Adrenal gland (tissue), 12 donors: Measurements from ENCODE around the gene MCOLN3. TPM values are rescaled to one million over a fixed set of nuclear protein-coding genes. Genes with fewer than 3 reads are reported as not detected.

ENCODE experiments used
- DNase-seq, 7 donors: peaks; one replicate each; pipeline ENCODE4 v3.0.0-alpha.2; 2019 to 2020
- H3K27ac ChIP-seq, 5 donors: fragments of 200-600 bp; sonication (generic) in 4 of 5; 1 replicate in 3 of 5; 2 replicates in 2 of 5; pipeline versions ENCODE4 v1.5.1 to v1.8.0; 2016 to 2020; ENCODE audit warnings: mild to moderate bottlenecking in 1 of 5
- H3K27me3 ChIP-seq: fragments of 200-600 bp; 2 replicates; pipeline ENCODE4 v1.8.0; 2021
- H3K36me3 ChIP-seq, 2 donors: fragments of 200-600 bp; replicated peaks in 1 of 2; 1 replicate in 1 of 2; 2 replicates in 1 of 2; pipeline versions ENCODE4 v1.5.1 to v1.8.0; 2018 to 2022
- H3K4me1 ChIP-seq, 2 donors: fragments of 200-600 bp; replicated peaks in 1 of 2; 1 replicate in 1 of 2; 2 replicates in 1 of 2; pipeline versions ENCODE4 v1.5.1 to v1.8.0; 2018 to 2021
- H3K4me3 ChIP-seq, 4 donors: fragments of 200-600 bp; sonication (generic) in 3 of 4; one replicate each; pipeline ENCODE4 v1.5.1; 2016 to 2018
- H3K9me3 ChIP-seq, 3 donors: fragments of 200-600 bp; sonication (generic) in 1 of 3; replicated peaks in 1 of 3; 1 replicate in 2 of 3; 2 replicates in 1 of 3; pipeline versions ENCODE4 v1.5.1 to v1.8.0; 2016 to 2021
- CTCF ChIP-seq, 6 experiments: fragments of 450-650 bp in 4 of 6; fragments of 200-600 bp in 2 of 6; sonication (generic) in 1 of 6; IDR thresholded peaks; 1 replicate in 5 of 6; 2 replicates in 1 of 6; pipeline versions ENCODE4 v1.5.1 to v1.8.0; 2016 to 2021; ENCODE audit warnings: antibody characterized with exemption in 6 of 6, mild to moderate bottlenecking in 2 of 6, moderate library complexity in 1 of 6
- POLR2A ChIP-seq, 2 donors: fragments of 450-650 bp; IDR thresholded peaks; one replicate each; pipeline ENCODE4 v1.6.1; 2017; ENCODE audit warnings: antibody characterized with exemption in 2 of 2, mild to moderate bottlenecking in 2 of 2, moderate library complexity in 1 of 2
- WGBS, 4 donors: extraction: QIAGEN DNeasy Blood & Tissue Kit in 2 of 4; methylation state at CpG; one replicate each; pipeline versions ENCODE4 v1.1.5 to v1.1.7; 2013 to 2017; 5-methylcytosine and 5-hydroxymethylcytosine counted together
- intact Hi-C, 2 donors: fragments of 100-400 bp; cut with DNase I; formaldehyde crosslinking; loops; one replicate each; pipeline versions ENCODE4 v1.14.1 to v1.15.0; 2022 to 2023
- polyA plus RNA-seq, 3 donors: library from polyadenylated mRNA; stranded (reverse); fragments of 200-250 nt in 2 of 3; fragments of 350-450 nt in 1 of 3; fragmentation: Illumina TruSeq in 1 of 3; extraction: RNeasy Lipid Tissue Mini Kit (QIAGEN cat#74804) in 1 of 3; gene quantifications; one replicate each; pipeline ENCODE4 v1.2.3, GENCODE V29; 2013 to 2014
- total RNA-seq, 9 donors: library from RNA; depleted of rRNA in 4 of 9; stranded (reverse); fragments of >200 nt in 4 of 9; fragments of 120-200 nt in 1 of 9; fragmentation: NEBNext Ultra II Directional in 1 of 9; extraction: Animal tissue kit (Norgen Biotek cat#: 25700) in 1 of 9; gene quantifications; one replicate each; pipeline versions ENCODE4 v1.1.0 to v1.2.4, GENCODE V29; 2013 to 2023
- donor health status: healthy with polysubstance abuse.
- donor health status: Bipolar disorder and iron deficiency.
- donor health status: DM: yes; HTN: yes; CAD: no.
- donor health status: DM: no; HTN: no; CAD: no.
- donor health status: DM: no; HTN: no; CAD: no.
- donor health status: DM: yes; HTN: yes; CAD: no.

MCOLN3 gene
- total and polyA plus RNA-seq, 12 donors, result 0.94 to 183 (median 56.6) TPM

DNA sequence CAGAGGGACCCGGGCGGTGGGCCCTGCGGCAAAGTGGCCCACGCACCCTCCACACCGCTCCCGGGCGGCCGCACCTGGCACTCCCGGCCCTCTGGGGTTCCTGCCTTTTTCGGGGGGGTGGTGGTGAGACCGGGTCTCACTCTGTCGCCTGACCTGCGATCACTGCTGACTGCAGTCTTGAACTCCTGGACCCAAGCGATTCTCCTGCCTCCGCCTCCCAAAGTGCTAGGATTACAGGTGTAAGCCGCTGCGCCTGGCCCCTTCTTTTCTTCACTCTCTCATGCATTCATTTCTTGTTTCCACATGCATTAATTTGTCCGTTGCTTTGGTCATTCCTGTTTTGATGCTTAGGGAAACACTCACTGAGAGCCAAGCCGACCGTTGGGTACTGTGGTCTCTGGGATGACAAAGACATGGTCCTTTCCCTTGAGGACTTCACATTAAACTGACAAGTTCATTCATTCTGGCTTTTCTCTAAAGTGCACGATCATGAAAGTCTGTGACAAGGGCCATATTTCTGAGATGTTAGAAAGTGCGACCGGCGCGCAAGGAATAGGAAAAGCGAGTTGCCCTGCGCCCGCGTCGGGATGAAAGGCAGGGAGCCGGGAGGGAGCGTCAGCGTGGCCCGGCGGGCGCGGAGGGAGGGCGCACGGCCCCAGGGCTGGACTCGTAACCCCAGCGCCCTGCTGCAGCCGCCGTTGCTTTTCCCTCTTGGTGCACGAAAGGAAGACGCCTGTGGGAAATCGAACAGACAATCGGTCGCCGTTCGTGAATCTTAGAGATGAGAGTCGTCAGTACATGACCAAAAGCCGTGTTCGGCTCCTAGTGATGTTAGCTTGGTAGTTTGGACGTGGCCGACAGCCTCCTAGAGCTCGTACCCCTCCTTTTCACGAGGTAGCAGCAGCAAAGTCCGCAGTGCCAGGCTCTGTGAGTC is 50.4 kb downstream of the MCOLN3 start:
- H3K27ac ChIP-seq, result peak overlapping the region in 1 of 5 donors; percentile 15
- peak overlapping the region in 3 of 4 donors; percentile 25 to 81 (median 65) for H3K4me3 ChIP-seq
- no peaks in the 10 kb centered on the region for H3K9me3 ChIP-seq
- DNase-seq, result peak; percentile 23 to 52 (median 29)
- H3K27me3 ChIP-seq, result no peaks in the 10 kb centered on the region
- 2 to 4% (median 3%) methylated on average over 31 to 58 of the region's 58 CpGs for WGBS, 4 donors
- intact Hi-C loops, result no loop called here
- peaks cover 0 to 23% of the 10 kb centered on the region in 2 donors for H3K4me1 ChIP-seq
- H3K36me3 ChIP-seq, result no peaks in the 10 kb centered on the region
- no peak for TF ChIP-seq POLR2A (IDR thresholded peaks at IDR 0.05)
- no peak for TF ChIP-seq CTCF (IDR thresholded peaks at IDR 0.05)

DNA sequence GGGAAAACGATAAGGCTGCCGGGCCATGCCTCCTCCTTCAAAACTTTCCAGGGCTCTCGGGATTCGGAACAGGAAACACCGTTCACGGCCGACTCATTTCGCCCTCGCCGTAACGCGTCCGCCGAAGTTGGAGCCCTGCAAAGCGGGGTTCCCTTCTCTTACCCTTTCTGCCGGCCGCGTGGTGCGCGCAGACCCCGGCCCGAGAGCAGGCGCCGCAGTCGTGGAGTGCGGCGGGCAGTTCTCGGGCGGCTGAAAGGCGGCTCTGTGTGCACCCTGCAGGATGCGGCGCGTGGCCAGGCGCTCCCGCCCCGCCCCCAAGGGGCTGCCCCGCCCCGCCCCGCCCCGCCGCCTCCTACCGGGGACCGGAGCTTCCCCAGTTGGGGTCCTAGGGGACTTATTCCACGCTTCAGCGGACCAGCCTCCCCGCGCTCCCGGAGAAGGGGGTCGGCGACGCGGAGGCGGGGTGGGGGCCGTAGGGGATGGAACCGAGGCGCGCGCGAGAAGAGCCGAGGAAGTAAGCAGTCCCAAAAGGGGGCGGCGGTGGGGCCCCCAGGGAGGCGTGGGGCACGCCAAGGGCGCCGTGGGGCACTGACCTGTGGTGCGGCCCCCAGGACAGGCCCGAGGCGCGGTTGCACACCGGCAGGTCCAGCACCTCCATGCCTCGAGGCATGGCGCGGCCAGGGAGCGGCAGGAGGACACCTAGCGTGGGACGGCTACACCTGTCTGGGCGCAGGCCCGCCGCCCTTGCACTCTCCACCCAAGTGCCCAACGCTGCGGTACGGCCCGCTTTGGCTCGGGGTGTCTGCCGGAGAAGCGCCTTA is 51.2 kb downstream of the MCOLN3 start, which contains the start of gene MCOLN2:
MCOLN2 (minus strand) TSS at position 268 of the 821 bp plus-strand sequence; CDS start at position 27, 241 bp downstream.
- peak within 1 kb of the TSS in 1 of 5 donors; percentile 15 for H3K27ac ChIP-seq
- peak in 1 of 2 donors; percentile 6 for TF ChIP-seq POLR2A (IDR thresholded peaks at IDR 0.05)
- TF ChIP-seq CTCF (IDR thresholded peaks at IDR 0.05), result no peak
- H3K36me3 ChIP-seq, result no peaks in the 10 kb centered on the region
- peaks cover 0 to 23% of the 10 kb centered on the region in 2 donors for H3K4me1 ChIP-seq
- DNase-seq, result peak in 6 of 7 donors; percentile 22 to 55 (median 50)
- peak within 1 kb of the TSS; percentile 16 to 81 (median 58) for H3K4me3 ChIP-seq
- WGBS, 4 donors, result 0 to 1% (median 1%) methylated on average over 15 to 87 of the region's 87 CpGs
- H3K27me3 ChIP-seq, result no peaks in the 10 kb centered on the region
- intact Hi-C loops, result no loop called here
- no peaks in the 10 kb centered on the region for H3K9me3 ChIP-seq

- TF ChIP-seq CTCF (IDR thresholded peaks at IDR 0.05) (no peak), POLR2A (IDR thresholded peaks at IDR 0.05) (no peak)
- Histone ChIP-seq H3K4me1 (peaks cover 0 to 23% of the 10 kb centered on the region in 2 donors), H3K4me3 (peak overlapping the region in 1 of 4 donors; percentile 81), H3K9me3 (no peaks in the 10 kb centered on the region), H3K27ac (no peak overlapping the region), H3K27me3 (no peaks in the 10 kb centered on the region), H3K36me3 (no peaks in the 10 kb centered on the region)
- intact Hi-C loops, result no loop called here
- DNase-seq, result no peak
- 66 to 73% (median 70%) methylated on average over 10 of the region's 10 CpGs for WGBS, 4 donors
Measured at GRCh38 chr1:84995484-84996334, 52.6 kb downstream of the MCOLN3 start.
